Stomach (tissue), 9 donors: ENCODE data around the gene C3orf70. TPM values are rescaled to one million over a fixed set of nuclear protein-coding genes. Genes with fewer than 3 reads are reported as not detected.
A peak's percentile ranks its signal among the peaks of the same experiment; 100 is the strongest.

Experiments
- DNase-seq, 2 donors: peaks; one replicate each; pipeline versions ENCODE4 v3.0.0 to v3.0.0-alpha.2; 2013 to 2019
- H3K27ac ChIP-seq, 5 donors: fragments of 200-600 bp in 4 of 5; sonication (generic) in 4 of 5; one replicate each; pipeline ENCODE4 v1.5.1; 2013 to 2019; ENCODE audit warnings: mild to moderate bottlenecking in 1 of 5, moderate library complexity in 1 of 5
- H3K27me3 ChIP-seq, 3 donors: fragments of 200-600 bp; sonication (generic); one replicate each; pipeline ENCODE4 v1.5.1; 2017 to 2019; ENCODE audit warnings: mixed run types in 1 of 3
- H3K36me3 ChIP-seq, 4 donors: fragments of 200-600 bp; sonication (generic); 1 replicate in 3 of 4; 2 replicates in 1 of 4; pipeline ENCODE4 v1.5.1; 2016 to 2019
- H3K4me1 ChIP-seq, 4 donors: fragments of 200-600 bp; sonication (generic); one replicate each; pipeline ENCODE4 v1.5.1; 2016 to 2019
- H3K4me3 ChIP-seq, 4 donors: fragments of 200-600 bp; sonication (generic) in 3 of 4; one replicate each; pipeline ENCODE4 v1.5.1; 2016 to 2019; ENCODE audit warnings: mild to moderate bottlenecking in 1 of 4
- H3K9me3 ChIP-seq, 4 donors: fragments of 200-600 bp; sonication (generic); one replicate each; pipeline ENCODE4 v1.5.1; 2016 to 2019
- CTCF ChIP-seq, 7 experiments: fragments of 450-650 bp in 4 of 7; fragments of 200-600 bp in 3 of 7; sonication (generic) in 3 of 7; IDR thresholded peaks; one replicate each; pipeline ENCODE4 v1.5.1; 2016 to 2019; ENCODE audit warnings: antibody characterized with exemption in 7 of 7, control low read depth in 2 of 7, mild to moderate bottlenecking in 1 of 7
- EP300 ChIP-seq: sonication (generic); formaldehyde crosslinking; IDR thresholded peaks from one replicate; pipeline ENCODE4 v1.6.1; 2017; ENCODE audit warnings: antibody characterized with exemption
- POLR2A ChIP-seq, 4 donors: fragments of 450-650 bp; IDR thresholded peaks; one replicate each; pipeline ENCODE4 v1.6.1; 2016; ENCODE audit warnings: antibody characterized with exemption in 4 of 4, control low read depth in 2 of 4, mild to moderate bottlenecking in 1 of 4, moderate library complexity in 1 of 4
- POLR2AphosphoS5 ChIP-seq, 3 donors: sonication (generic); formaldehyde crosslinking; IDR thresholded peaks; one replicate each; pipeline ENCODE4 v1.6.1; 2016; ENCODE audit warnings: antibody characterized with exemption in 3 of 3
- WGBS, 5 donors: extraction: QIAGEN DNeasy Blood & Tissue Kit in 3 of 5; methylation state at CpG; one replicate each; pipeline versions ENCODE4 v1.1.5 to v1.1.7; 2013 to 2018; 5-methylcytosine and 5-hydroxymethylcytosine counted together
- intact Hi-C: fragments of 100-400 bp; cut with DNase I; formaldehyde crosslinking; loops from one replicate; pipeline ENCODE4 v1.15.1; 2023; ENCODE audit warnings: low total_unique reads
- polyA plus RNA-seq, 3 donors: library from polyadenylated mRNA; stranded (reverse); fragments of 200-250 nt; gene quantifications; one replicate each; pipeline ENCODE4 v1.2.3, GENCODE V29; 2013
- total RNA-seq, 5 donors: library from RNA; depleted of rRNA; stranded (reverse); fragments of >200 nt; gene quantifications; one replicate each; pipeline versions ENCODE4 v1.1.0 to v1.2.3, GENCODE V29; 2014 to 2016
- donor health status: healthy with polysubstance abuse.
- donor health status: Bipolar disorder and iron deficiency.
- donor health status: healthy.

Gene C3orf70
- total and polyA plus RNA-seq, 8 donors: 0.92 to 33.5 (median 6.6) TPM

- Histone ChIP-seq H3K27me3 (peaks cover 0 to 46% (median 15%) of the 10 kb centered on the region in 3 donors), H3K4me3 (peak overlapping the region; percentile 61 to 74 (median 67)), H3K27ac (peak overlapping the region in 4 of 5 donors; percentile 81 to 90 (median 84)), H3K4me1 (peaks cover 7 to 38% (median 22%) of the 10 kb centered on the region in 4 donors), H3K36me3 (no peaks in the 10 kb centered on the region), H3K9me3 (no peaks in the 10 kb centered on the region)
- WGBS, 5 donors: 52 to 64% (median 62%) methylated on average over 8 of the region's 8 CpGs
- no peak for DNase-seq
- TF ChIP-seq EP300 (no peak), POLR2AphosphoS5 (IDR thresholded peaks at IDR 0.05) (no peak), POLR2A (IDR thresholded peaks at IDR 0.05) (no peak), CTCF (IDR thresholded peaks at IDR 0.05) (no peak)
- intact Hi-C loops: no loop called here
Observed at GRCh38 chr3:185151101-185151963, 1.5 kb downstream of the C3orf70 start.

GRCh38 chr3:185150561-185150960, 2.3 kb downstream of the C3orf70 start:
- peak overlapping the region in 2 of 4 donors; percentile 65 to 69 for H3K4me3 ChIP-seq
- H3K27me3 ChIP-seq: peaks cover 0 to 46% (median 15%) of the 10 kb centered on the region in 3 donors
- intact Hi-C loops: no loop called here
- peaks cover 7 to 38% (median 22%) of the 10 kb centered on the region in 4 donors for H3K4me1 ChIP-seq
- peak in 1 of 2 donors; percentile 26 for DNase-seq
- WGBS, 5 donors: 47 to 88% (median 65%) methylated on average over 1 of the region's 1 CpG
- H3K9me3 ChIP-seq: no peaks in the 10 kb centered on the region
- TF ChIP-seq EP300 (no peak), CTCF (IDR thresholded peaks at IDR 0.05) (no peak), POLR2A (IDR thresholded peaks at IDR 0.05) (no peak), POLR2AphosphoS5 (IDR thresholded peaks at IDR 0.05) (no peak)
- peak overlapping the region in 4 of 5 donors; percentile 9 to 90 (median 82) for H3K27ac ChIP-seq
- no peaks in the 10 kb centered on the region for H3K36me3 ChIP-seq

- Histone ChIP-seq H3K27me3 (peaks cover 0 to 44% (median 15%) of the 10 kb centered on the region in 3 donors), H3K4me1 (peaks cover 7 to 38% (median 25%) of the 10 kb centered on the region in 4 donors), H3K4me3 (no peak overlapping the region), H3K27ac (peak overlapping the region in 1 of 5 donors; percentile 90), H3K9me3 (no peaks in the 10 kb centered on the region), H3K36me3 (no peaks in the 10 kb centered on the region)
- 18 to 43% (median 22%) methylated on average over 3 of the region's 3 CpGs for WGBS, 5 donors
- peak in 1 of 2 donors; percentile 33 for DNase-seq
- intact Hi-C loops: no loop called here
- TF ChIP-seq POLR2AphosphoS5 (IDR thresholded peaks at IDR 0.05) (no peak), EP300 (no peak), POLR2A (IDR thresholded peaks at IDR 0.05) (no peak), CTCF (IDR thresholded peaks at IDR 0.05) (no peak)
Observed at GRCh38 chr3:185149591-185149990, 3.3 kb downstream of the C3orf70 start.

- Histone ChIP-seq H3K36me3 (no peaks in the 10 kb centered on the region), H3K9me3 (no peaks in the 10 kb centered on the region), H3K4me3 (no peak overlapping the region), H3K27ac (no peak overlapping the region), H3K27me3 (peaks cover 0 to 3% (median 0%) of the 10 kb centered on the region in 3 donors), H3K4me1 (peaks cover 0 to 36% (median 12%) of the 10 kb centered on the region in 4 donors)
- 65 to 82% (median 68%) methylated on average over 6 of the region's 6 CpGs for WGBS, 5 donors
- TF ChIP-seq EP300 (no peak), POLR2AphosphoS5 (IDR thresholded peaks at IDR 0.05) (no peak), CTCF (IDR thresholded peaks at IDR 0.05) (no peak), POLR2A (IDR thresholded peaks at IDR 0.05) (no peak)
- intact Hi-C loops: no loop called here
- no peak for DNase-seq
Observed at GRCh38 chr3:185145511-185145910, 7.3 kb downstream of the C3orf70 start.
